Activated CD4-positive, CD25-positive, alpha-beta regulatory T cell treated with anti-CD3 and anti-CD28 coated beads, Interleukin-2, amount 50 U/mL, for 72 hours (primary cell): ENCODE results near the gene AMBN.
"Not testable (repeated sequence)": the region's sequence is repeated elsewhere in the genome, so short reads cannot be mapped to it uniquely, and the experiment has no call there.

Source experiments
- DNase-seq: peaks from one replicate; pipeline ENCODE4 v3.0.0; 2021

The AMBN gene

DNA sequence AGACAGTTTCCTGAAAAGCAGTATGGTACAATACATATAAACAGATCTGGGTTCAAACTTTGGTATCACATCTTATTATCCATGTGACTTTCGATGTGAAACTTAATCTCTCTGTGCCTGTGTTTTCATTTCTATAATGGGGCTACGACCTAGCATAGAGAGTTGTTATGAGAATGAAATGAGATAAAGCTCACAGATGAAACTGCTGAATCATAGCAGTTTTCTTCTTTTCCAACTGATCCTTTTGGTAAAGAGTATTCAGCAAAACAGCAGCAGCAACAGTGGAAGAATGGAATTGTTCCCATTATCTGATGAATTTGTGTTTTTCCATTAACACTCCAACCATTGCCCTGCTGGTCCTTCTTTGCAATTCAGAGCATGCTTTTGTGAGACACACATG, 16.3 kb downstream of the AMBN start:
- DNase-seq: no peak

DNA sequence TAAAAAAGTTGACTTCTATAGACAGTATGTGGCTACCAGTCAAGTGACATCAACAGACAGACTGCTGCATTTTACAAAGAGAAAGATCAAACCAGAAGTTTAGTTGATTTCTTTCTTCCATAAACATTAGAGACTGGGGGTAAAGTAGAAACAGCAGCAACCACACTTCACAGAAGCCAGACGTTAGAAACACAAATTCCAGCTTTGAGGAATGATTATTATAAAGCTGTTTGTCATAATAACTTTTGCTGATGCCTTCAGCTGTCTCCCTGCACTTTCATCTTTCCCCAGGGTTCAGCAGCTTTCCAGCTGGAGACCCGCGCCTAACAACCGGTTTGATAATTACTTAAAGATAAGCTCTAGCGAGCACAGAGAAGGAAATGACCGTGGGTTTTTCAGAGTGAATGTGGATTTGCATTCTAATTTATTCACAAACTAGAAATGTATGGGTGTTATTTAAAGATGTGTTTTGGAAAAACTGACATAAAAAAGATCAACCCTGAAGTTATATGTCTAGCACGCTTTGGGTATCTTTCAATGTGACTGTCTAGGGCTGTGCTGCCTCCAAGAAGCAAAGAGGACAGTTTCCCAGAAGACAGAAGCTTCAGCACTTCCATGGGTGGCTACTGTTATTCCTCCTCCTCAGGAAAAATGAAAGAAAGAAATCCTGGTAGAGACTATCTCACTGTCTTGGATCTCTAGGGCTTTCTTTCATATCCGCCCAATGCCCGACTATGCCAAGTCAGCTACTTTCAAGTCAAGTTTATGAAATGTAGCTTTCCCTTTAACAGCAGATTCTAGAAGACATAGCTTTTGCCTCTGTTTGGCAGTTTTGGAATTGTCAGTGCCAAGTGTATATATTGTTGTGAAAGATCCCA, 21.5 kb downstream of the AMBN start:
- no peak for DNase-seq

DNA sequence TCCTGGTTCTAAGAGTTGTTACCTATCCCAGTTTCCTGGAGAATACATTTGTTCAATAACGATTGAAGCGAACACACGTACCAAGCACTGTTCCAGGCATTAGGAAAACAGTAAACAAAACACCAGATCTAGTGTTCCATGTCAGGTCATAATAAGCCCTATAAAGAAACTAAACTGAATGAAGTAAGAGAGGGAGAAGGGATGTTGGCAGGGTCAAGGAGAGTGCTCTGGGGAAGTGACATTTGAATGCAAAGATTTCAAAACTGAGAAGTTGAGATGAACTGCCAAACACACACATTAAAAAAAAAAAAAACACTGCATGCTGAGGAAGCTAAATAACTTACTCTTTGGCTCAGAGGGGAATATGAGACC, 22.1 kb downstream of the AMBN start:
- no peak for DNase-seq

DNA sequence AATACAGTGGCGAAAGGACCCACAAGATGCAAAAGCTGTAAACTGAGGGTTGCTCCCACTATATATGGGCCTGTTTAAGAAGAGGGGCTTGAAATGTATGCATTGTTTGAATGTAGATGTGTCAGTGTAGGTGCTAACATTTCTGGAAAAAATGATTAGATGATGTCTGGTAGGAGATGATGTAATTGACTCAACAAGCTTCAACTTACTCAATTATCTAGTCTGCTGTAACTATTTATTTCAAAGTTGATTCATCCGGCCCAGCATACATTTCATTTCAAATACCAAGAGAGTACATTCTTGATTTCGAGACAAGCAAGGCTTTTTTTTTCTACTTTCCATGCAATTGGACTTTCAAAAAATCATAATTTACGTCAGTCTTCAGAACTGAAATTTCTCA, 27.2 kb downstream of the AMBN start:
- DNase-seq: no peak

DNA sequence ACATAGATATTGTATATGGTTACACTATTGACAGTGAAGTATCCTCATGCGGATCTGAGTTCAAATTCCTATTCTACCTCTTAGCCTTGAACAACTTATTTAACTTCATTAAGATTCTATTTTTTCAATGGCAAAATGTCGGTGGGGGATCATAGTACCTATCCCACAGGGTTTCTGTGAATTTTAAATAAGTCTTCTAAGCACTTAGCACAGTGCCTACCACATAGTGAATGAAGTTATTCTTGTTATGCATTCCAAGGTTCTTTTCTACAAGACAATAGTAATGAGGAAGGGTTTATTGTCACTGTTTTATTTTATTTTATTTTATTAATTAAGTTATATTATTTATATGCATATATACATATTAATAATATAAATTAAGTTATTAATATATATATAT, 27.7 kb downstream of the AMBN start:
- DNase-seq: no peak

DNA sequence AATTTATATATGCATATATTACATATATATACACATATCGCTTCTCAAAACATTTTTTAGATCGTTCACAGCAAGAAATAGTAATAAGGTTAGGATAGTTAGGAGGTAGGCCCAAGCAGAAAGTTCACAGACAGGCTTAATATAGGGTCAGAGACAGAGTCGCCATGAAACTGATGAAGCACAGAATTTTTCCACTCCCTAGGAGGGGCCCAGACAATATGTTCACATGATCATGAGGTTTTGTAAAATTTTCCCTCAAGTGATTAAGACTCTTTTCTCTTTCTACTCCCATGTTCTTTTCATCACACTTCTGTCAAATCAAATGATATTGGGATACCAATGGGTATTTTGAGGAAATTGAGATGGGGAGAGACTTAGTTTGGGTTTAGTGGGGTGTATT, 31.3 kb downstream of the AMBN start:
- no peak for DNase-seq

DNA sequence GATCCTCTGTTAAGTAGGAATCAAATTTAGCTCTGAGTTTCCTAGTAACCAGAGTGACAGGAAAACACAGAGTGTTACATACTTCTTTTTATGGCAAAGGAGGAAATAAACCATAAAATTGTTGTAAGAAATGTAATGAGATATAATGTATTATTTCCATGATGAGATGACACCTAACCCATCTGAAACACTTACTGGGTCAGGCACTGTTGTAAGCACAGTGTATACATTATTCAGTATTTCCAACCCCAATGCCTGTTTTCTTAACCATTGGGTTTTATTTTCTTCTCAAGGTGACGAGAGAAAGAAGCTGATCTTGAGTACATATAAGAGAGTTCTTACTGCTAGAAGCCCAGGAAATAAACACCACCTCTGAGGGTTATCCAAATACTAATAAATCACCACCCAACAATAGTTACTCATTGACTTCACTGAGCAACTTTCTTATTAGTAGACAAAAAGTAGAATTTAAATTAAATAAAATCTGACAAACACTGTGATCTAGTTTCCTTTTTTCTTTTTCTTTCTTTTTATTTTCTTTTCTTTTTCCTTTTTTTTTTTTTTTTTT, 32.3 kb downstream of the AMBN start:
- no peak for DNase-seq

DNA sequence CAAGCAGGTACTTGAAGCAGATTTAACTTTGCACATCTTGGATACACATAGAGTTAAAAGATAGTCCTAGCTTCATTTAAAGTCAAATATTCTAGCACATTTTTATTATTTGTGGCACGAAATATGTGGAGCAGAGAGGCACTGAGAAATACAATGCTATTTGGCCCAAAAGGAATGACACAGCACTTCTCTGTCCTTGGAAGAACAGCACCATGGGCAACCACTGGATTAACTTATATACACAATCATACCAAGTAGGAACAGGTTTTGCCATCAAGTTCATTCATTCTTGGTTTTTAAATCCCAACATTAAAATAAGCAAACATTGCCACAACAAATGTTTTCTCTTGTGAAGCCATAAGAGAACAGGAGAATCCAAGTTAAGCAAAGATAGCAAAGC, 35.6 kb downstream of the AMBN start:
- DNase-seq: no peak

DNA sequence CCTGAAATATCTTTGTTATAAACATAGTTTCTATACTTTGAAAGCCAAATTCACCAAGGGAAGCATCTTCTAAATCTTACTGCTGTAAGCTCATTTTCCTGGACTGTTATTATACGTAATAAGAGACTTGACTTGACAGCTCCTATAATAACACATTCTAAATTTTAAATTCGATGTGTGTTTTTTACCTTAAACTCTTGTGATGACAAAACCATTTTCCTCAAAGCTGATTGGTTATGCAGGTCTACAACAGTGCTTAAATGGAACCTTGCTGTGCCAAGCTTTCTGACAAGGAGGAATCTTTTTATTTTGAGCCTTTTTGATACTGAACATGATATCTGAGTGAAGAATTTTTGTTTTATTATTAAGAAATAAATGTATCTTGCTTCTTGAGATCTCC, 36.4 kb downstream of the AMBN start, which contains the start of gene ENAM:
ENAM (plus strand) TSS at position 301 of the 400 bp plus-strand sequence. CDS start 757 bp downstream, outside the sequence.
- DNase-seq: no peak

DNA sequence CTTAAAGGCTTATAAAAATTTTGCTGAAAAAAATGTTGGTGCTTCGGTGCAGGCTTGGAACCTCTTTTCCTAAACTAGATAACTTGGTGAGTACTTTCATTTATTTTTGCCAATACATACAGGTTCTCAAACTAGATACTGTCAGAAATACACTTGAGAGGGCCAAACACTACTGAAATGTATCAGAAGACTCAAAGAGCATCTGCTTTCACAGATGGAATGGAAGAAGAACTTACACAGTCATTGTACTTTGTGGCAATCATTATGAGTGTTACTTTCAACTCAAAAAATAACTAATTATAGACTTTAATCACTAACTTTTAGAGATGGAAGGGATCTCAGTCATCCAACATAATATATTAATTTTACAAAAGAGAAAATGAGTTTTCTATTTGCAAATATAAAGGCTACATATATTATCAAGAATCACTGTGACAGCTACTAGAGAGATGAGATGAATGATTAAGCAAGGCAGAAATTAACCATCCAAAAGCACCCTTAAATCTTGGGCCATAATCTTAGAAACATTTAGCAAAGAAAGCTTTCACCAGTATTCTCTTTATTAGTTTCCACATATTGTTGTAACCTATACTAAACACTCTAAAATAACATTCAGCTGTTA, 37.5 kb downstream of the AMBN start:
- DNase-seq: no peak

DNA sequence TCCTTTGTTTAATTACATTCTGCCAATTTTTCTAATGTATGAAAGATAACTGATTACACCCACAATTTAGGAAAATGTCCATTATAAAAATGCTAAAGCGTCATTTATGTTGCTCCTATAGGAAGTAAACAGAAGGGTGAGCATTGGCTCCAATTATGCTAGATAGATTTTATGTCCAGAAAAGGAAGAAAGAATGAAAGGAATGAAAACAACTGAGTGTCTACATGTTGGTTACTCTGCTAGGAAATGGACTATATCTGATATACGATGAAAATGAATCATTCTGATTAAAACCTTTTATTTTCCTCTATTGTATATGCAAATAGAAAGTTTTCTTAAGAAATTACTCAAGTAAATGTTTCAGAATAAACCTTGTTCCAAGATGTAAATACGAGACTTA, 38.1 kb downstream of the AMBN start:
- no peak for DNase-seq

DNA sequence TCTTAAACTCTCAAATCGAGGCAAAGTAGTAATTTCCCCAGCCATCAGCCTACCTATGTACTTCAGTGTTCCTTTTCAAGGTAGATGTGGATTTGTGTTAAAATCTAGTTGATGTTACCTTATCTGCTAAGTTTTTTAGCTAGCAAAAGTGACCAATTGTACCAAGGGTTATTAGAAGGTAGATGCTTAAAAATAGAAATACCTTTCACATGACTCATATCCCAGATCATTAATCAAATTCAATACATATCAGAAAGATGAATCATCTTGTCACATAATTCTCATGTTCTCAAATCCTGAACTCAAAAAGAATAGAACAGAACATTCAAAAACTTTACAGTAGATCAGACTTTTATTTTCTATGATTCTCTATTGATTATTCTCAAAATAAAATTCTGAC, 40.0 kb downstream of the AMBN start:
- no peak for DNase-seq

DNA sequence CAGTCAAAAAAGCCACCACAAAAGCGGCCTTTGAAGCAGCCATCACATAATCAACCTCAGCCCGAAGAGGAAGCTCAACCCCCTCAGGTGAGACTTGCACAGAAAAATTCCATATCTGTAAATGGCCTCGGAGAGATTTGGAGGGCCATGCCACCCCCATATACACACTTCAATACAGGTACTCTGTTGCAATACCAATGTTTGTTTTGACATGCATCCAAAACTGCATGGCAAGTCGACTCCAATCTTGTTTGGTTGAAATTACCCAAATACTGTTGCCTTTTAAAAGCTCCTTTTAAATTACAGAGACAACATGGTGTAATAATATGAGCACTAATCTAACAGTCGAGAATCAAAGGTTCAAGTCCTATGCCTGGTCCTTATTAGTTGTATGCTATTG, 42.4 kb downstream of the AMBN start:
- DNase-seq: no peak

DNA sequence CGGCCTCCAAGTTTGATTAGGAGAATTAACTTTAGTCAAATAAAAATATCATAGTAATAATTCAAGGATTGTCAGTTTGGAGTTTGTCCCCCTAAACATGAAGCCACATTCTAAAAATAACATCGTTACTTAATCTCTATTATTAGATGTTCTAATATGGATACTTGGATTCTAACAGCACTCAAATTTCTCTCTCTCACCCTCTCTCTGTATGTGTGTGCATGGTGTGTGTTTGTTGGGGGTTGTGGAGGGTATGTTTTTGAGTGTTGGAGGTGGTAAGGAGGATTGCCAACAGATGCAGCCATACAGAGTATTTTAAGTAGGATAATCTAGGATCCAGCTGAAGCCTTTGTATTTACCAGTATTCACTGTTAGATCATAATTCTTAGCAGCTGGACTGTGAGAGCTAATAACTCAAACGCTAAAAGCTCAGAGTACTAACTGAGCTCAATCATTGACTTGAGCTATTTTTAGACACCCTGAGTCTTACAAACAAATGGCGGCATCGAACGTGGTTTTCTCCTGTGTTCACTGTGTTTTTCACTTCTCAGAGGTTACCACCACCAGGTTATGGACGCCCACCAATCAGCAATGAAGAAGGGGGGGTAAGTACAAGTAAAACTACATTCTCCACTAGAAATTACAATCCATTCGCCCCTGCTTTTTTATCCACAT, 45.3 kb downstream of the AMBN start:
- no peak for DNase-seq

DNA sequence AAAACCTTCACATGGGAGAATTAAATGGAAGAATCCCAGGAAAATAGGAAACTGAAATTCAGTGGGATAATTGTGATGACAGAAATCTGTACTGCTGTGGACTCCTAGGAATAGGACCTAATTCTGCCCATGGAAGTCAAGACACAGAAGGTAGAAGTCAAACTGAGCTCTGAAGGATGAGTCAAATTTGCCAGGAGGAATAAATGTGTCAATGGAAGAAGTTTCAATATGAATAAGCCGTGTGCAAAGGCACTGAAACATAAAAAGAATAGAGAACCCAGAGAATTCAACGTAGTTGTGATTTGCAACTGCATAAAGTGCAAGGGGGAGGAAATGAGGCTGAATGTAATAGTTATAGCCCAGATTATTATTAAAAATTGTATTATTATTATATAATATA, 48.1 kb downstream of the AMBN start:
- no peak for DNase-seq

DNA sequence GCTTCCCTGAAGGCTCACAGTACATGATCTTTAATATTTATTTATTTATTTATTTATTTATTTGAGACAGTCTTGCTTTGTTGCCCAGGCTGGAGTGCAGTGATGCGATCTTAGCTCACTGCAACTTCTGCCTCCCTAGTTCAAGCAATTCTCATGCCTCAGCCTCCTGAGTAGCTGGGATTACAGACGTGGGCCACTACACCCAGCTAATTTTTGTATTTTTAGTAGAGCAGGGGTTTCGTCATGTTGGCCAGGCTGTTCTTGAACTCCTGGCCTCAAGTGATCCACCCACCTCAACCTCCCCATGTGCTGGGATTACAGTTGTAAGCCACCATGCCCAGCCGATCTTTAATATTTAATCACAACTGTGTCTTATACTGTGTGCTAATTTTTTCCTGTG, 58.7 kb downstream of the AMBN start:
- DNase-seq: not testable (repeated sequence)

DNA sequence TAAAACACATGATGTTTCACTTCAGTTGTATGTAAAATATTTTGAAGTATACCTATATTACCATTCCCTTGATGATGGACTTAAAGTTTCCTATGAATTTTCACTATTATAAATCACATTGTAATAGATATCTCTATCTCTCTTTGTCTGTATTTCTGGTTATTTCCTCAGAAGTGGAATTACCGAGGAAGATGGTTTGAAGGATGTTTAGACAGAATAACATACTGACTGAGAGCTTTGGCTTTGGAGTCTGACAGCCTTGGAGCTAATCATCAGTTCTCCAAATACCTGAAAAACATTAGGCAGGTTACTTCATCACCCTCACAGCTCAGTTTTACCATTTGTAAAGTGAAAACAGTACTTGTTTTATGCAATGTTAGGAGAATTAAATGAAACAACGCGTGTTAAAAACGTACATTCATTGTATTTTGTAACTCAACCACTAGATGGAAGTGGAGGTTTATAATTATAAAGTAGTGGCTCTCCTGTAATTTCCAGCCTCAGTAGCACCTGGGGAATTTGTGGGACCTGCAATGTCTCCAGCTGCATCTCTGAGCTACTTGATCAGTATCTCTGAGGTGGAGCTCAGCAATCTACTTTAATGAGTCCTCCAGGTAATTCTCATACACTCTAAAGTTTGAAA, 59.9 kb downstream of the AMBN start:
- no peak for DNase-seq

DNA sequence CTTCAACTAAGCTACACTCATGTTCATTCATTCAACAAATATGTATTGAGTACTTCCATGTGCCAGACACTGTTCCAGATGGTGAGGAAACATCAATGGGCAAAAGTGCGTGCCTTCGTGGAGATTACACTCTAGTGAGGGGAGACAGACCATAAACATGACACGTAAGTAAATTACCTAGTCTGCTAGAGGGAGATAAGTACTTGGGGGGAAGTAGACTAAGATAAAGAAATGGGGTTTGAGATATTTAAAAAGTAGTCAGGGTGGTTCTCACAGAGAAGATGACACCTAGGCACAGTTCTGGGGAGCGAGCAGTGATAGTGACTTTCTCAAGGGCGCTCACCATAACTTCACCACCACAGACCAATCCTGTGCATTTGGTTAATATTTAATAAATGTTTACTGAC, 62.6 kb downstream of the AMBN start:
- DNase-seq: no peak
